Suprapubic skin (tissue), 4 donors: Measurements from ENCODE around the gene DISP2. TPM values are rescaled to one million over a fixed set of nuclear protein-coding genes. Genes with fewer than 3 reads are reported as not detected.

Source experiments
- DNase-seq, 2 donors: peaks; one replicate each; pipeline ENCODE4 v3.0.0-alpha.2; 2019; ENCODE audit warnings: low spot score in 2 of 2
- H3K27ac ChIP-seq: fragments of 200-600 bp; sonication (generic); one replicate; pipeline ENCODE4 v1.5.1; 2019
- H3K27me3 ChIP-seq: fragments of 200-600 bp; sonication (generic); one replicate; pipeline ENCODE4 v1.5.1; 2019
- H3K36me3 ChIP-seq: fragments of 200-600 bp; sonication (generic); one replicate; pipeline ENCODE4 v1.5.1; 2019
- H3K4me1 ChIP-seq: fragments of 200-600 bp; sonication (generic); one replicate; pipeline ENCODE4 v1.5.1; 2019
- H3K4me3 ChIP-seq: fragments of 200-600 bp; sonication (generic); one replicate; pipeline ENCODE4 v1.5.1; 2019; ENCODE audit warnings: mild to moderate bottlenecking
- H3K9me3 ChIP-seq: fragments of 200-600 bp; sonication (generic); one replicate; pipeline ENCODE4 v1.5.1; 2019
- EP300 ChIP-seq: sonication (generic); formaldehyde crosslinking; IDR thresholded peaks from one replicate; pipeline ENCODE4 v1.6.1; 2017; ENCODE audit warnings: antibody characterized with exemption
- POLR2A ChIP-seq, 2 donors: fragments of 450-650 bp; IDR thresholded peaks; one replicate each; pipeline ENCODE4 v1.6.1; 2017; ENCODE audit warnings: antibody characterized with exemption in 2 of 2, mild to moderate bottlenecking in 2 of 2, moderate library complexity in 2 of 2
- POLR2AphosphoS5 ChIP-seq, 3 donors: sonication (generic); formaldehyde crosslinking; IDR thresholded peaks; one replicate each; pipeline ENCODE4 v1.6.1; 2017; ENCODE audit warnings: antibody characterized with exemption in 3 of 3
- WGBS: methylation state at CpG from one replicate; pipeline ENCODE4 v1.1.5; 2018; 5-methylcytosine and 5-hydroxymethylcytosine counted together
- total RNA-seq, 4 donors: library from RNA; depleted of rRNA; stranded (reverse); fragments of >200 nt; gene quantifications; one replicate each; pipeline ENCODE4 v1.1.0, GENCODE V29; 2016
- TF ChIP-seq, protein P1 (sequence below), 2 donors: fragments of 200-600 bp in 1 of 2; fragments of 450-650 bp in 1 of 2; sonication (generic) in 1 of 2; IDR thresholded peaks; one replicate each; pipeline ENCODE4 v1.5.1; 2016 to 2019; ENCODE audit warnings: antibody characterized with exemption in 2 of 2, mild to moderate bottlenecking in 1 of 2, moderate library complexity in 1 of 2

DISP2 gene
- total RNA-seq, 4 donors from 2014 or later = 0.04 to 0.21 (median 0.05) TPM; not detected in 1

DNA sequence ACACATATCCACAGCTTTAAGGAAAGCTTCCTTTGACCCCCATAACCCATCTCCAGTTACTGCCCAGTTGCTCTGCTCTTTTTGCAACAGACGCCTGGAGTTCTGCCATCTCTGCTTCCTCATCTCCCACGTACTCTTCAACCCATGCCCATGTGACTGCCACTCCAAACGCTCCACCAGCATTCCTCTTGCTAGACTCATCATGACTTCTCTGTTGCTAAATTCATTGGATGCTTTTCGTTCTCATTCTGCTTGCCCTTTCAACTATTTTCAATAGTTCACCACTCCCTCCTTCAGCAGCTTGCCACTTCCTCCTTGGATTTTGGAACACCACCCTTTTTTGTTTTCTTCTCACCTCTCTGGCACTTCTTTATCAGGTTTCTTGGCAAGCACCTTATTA lies 21.8 kb downstream of the DISP2 start:
- Histone ChIP-seq H3K9me3 (no peaks in the 10 kb centered on the region), H3K27me3 (no peaks in the 10 kb centered on the region), H3K36me3 (no peaks in the 10 kb centered on the region), H3K27ac (no peak overlapping the region), H3K4me1 (peaks cover 26% of the 10 kb centered on the region), H3K4me3 (no peak overlapping the region)
- WGBS = 12% methylated on average over 4 of the region's 4 CpGs
- TF ChIP-seq EP300 (no peak), POLR2AphosphoS5 (IDR thresholded peaks at IDR 0.05) (no peak)
- no peak for DNase-seq

DNA sequence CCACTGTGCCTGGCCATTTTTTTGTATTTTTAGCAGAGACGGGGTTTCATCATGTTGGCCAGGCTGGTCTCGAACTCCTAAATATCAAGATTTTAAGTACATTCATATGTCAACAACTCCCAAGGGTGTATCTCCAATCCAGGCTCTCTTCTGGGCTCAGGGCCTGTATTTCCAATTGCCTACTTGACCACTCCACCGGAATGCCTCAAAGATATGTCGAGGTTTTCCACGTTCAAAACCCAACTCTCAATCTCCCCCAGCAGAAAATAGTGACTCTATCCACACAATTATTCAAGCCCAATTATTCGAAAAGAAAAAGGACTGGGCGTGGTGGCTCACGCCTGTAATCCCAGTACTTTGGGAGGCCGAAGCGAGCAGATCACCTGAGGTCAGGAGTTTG lies 22.6 kb downstream of the DISP2 start:
- no peak for DNase-seq
- Histone ChIP-seq H3K4me3 (no peak overlapping the region), H3K36me3 (no peaks in the 10 kb centered on the region), H3K27ac (no peak overlapping the region), H3K9me3 (no peaks in the 10 kb centered on the region), H3K27me3 (no peaks in the 10 kb centered on the region), H3K4me1 (peaks cover 26% of the 10 kb centered on the region)
- TF ChIP-seq EP300 (no peak), POLR2AphosphoS5 (IDR thresholded peaks at IDR 0.05) (no peak), POLR2A (IDR thresholded peaks at IDR 0.05) (no peak)
- TF ChIP-seq, protein P1, sequence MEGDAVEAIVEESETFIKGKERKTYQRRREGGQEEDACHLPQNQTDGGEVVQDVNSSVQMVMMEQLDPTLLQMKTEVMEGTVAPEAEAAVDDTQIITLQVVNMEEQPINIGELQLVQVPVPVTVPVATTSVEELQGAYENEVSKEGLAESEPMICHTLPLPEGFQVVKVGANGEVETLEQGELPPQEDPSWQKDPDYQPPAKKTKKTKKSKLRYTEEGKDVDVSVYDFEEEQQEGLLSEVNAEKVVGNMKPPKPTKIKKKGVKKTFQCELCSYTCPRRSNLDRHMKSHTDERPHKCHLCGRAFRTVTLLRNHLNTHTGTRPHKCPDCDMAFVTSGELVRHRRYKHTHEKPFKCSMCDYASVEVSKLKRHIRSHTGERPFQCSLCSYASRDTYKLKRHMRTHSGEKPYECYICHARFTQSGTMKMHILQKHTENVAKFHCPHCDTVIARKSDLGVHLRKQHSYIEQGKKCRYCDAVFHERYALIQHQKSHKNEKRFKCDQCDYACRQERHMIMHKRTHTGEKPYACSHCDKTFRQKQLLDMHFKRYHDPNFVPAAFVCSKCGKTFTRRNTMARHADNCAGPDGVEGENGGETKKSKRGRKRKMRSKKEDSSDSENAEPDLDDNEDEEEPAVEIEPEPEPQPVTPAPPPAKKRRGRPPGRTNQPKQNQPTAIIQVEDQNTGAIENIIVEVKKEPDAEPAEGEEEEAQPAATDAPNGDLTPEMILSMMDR (IDR thresholded peaks at IDR 0.05) = no peak
- WGBS = 95% methylated on average over 10 of the region's 10 CpGs

DNA sequence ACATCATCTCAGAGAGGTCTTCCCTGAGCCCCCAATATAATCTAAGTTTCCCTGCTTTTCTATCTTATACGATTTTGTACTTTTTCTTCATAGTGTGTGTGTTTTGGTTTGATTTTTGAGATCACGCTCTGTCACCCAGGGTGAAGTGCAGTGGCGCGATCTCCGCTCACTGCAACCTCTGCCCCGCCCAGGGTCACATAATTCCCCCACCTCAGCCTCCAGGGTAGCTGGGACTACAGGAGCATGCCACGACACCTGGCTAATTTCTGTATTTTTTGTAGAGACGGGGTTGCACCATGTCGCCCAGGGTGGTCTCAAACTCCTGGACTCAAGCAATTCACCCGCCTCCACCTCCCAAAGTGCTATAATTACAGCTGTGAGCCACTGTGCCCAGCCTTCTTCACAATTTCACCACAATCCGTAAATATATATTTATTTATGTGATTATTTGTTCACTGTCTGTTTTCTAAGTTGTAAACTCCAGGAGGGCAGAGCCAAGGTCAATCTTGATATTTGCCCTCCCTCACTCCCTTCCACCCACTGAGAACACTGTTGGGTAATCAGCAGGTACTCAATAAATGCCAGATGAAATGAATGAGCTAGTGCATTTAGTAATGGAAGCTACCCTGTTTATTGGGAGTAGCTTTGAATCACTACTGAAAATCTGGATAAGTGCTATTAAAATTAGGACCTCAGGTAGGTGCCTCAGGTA lies 24.0 kb downstream of the DISP2 start:
- Histone ChIP-seq H3K27me3 (no peaks in the 10 kb centered on the region), H3K27ac (no peak overlapping the region), H3K36me3 (peaks cover 7% of the 10 kb centered on the region), H3K4me3 (no peak overlapping the region), H3K9me3 (no peaks in the 10 kb centered on the region), H3K4me1 (peaks cover 26% of the 10 kb centered on the region)
- DNase-seq = no peak
- WGBS = 95% methylated on average over 11 of the region's 11 CpGs
- TF ChIP-seq EP300 = no peak
- TF ChIP-seq, protein P1 (IDR thresholded peaks at IDR 0.05) = no peak
- TF ChIP-seq POLR2AphosphoS5 (IDR thresholded peaks at IDR 0.05) = no peak
- no peak for TF ChIP-seq POLR2A (IDR thresholded peaks at IDR 0.05)

DNA sequence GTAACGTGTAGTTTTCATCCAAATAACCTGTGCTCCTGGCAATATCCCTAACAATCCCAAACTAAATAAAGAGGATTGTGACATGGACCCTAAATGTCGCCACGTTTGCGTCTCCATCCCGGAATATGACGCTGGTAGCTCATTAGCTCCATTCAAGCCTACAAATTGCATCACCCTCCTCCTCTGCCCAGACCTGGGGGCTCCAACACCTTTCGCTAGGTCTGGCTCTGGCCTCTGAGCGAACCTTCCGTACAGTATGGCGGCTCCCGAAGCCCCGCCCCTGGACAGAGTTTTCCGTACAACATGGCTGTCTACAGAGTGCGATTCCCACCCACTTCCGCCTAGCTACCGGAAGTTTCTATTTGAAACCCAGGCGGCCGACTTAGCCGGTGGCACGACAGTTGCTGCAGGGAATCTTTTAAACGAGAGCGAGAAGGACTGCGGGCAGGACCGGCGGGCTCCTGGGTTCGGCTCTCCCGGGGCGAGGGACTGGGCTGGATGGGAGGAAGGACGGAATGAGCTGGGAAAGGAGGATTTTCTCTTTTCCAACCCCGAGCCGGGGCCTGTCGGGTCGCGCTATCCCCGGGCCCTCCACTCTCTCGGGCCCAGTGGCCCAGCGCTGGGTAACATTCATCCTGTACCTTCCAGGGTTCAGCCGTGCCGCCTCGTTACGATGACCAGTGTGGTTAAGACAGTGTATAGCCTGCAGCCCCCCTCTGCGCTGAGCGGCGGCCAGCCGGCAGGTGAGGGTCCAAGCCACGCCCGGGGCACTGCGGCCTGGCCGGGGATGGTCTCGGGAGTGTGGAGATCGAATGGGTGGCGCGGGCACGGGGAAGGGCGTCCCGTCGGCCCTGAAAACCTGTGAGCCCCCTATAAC lies 24.8 kb downstream of the DISP2 start, which contains the start of gene KNSTRN:
TSS of gene KNSTRN (plus strand) at position 142 of the 877 bp plus-strand sequence. CDS start at position 257, 115 bp downstream.
- 6% methylated on average over 37 of the region's 57 CpGs for WGBS
- Histone ChIP-seq H3K27me3 (no peaks in the 10 kb centered on the region), H3K36me3 (peaks cover 11% of the 10 kb centered on the region), H3K4me1 (peaks cover 26% of the 10 kb centered on the region), H3K4me3 (peak within 1 kb of the TSS; percentile 78), H3K27ac (no peak within 1 kb of the TSS), H3K9me3 (no peaks in the 10 kb centered on the region)
- peak; percentile 95 to 96 for DNase-seq
- TF ChIP-seq, protein P1 (IDR thresholded peaks at IDR 0.05) = no peak
- TF ChIP-seq EP300 (no peak), POLR2AphosphoS5 (IDR thresholded peaks at IDR 0.05) (peak in 2 of 3 donors; percentile 19 to 54), POLR2A (IDR thresholded peaks at IDR 0.05) (no peak)

DNA sequence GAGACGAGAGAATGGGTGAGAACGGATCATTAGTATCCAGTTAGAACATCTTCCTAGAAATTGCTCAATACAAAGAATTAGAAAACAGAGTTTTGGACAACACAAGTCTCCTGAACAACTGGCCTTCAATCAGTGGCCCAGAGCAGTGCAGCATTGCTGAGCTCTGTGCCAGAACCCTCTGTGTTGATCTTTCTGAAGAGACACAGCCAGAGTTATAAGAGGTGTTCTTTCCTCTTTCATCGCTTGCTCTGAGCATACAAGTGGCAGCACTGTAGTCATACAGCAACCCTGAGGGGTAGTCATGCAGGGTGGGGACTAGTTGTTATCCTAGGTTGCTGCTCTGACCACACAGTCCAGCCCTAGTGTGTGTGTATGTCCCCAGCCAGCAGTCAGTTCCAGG lies 28.5 kb downstream of the DISP2 start:
- no peaks in the 10 kb centered on the region for H3K27me3 ChIP-seq
- DNase-seq = no peak
- peaks cover 20% of the 10 kb centered on the region for H3K4me1 ChIP-seq
- WGBS = 92% methylated on average over 3 of the region's 3 CpGs
- TF ChIP-seq, protein P1 (IDR thresholded peaks at IDR 0.05) = no peak
- no peak for TF ChIP-seq POLR2A (IDR thresholded peaks at IDR 0.05)
- TF ChIP-seq EP300 = no peak
- TF ChIP-seq POLR2AphosphoS5 (IDR thresholded peaks at IDR 0.05) = no peak
- no peak overlapping the region for H3K27ac ChIP-seq
- no peak overlapping the region for H3K4me3 ChIP-seq
- H3K36me3 ChIP-seq = peaks cover 24% of the 10 kb centered on the region
- H3K9me3 ChIP-seq = no peaks in the 10 kb centered on the region
